Hepatocyte (in vitro differentiated cells): ENCODE results near the gene MAP3K21. TPM values are rescaled to one million over a fixed set of nuclear protein-coding genes. Genes with fewer than 3 reads are reported as not detected.

Experiments used
- DNase-seq: peaks from one replicate; pipeline ENCODE4 v3.0.0-alpha.2; 2016; ENCODE audit warnings: low spot score
- H2AFZ ChIP-seq: fragments of 200-600 bp; sonication (generic); 2 replicates; pipeline ENCODE4 v1.6.0; 2016; ENCODE audit warnings: antibody characterized with exemption, mild to moderate bottlenecking
- H3K27ac ChIP-seq: fragments of 200-600 bp; sonication (generic); 2 replicates; pipeline ENCODE4 v1.5.1; 2016; ENCODE audit warnings: mild to moderate bottlenecking
- H3K27me3 ChIP-seq: fragments of 200-600 bp; sonication (generic); 2 replicates; pipeline ENCODE4 v1.6.1; 2016
- H3K36me3 ChIP-seq: fragments of 200-600 bp; sonication (generic); replicated peaks from 2 replicates; pipeline ENCODE4 v1.5.1; 2016; ENCODE audit warnings: low read depth; ENCODE audit not compliant: insufficient read depth
- H3K4me1 ChIP-seq: fragments of 200-600 bp; sonication (generic); 2 replicates; pipeline ENCODE4 v1.5.1; 2016; ENCODE audit warnings: mild to moderate bottlenecking, moderate library complexity; ENCODE audit not compliant: insufficient read depth
- H3K4me2 ChIP-seq: fragments of 200-600 bp; sonication (generic); 2 replicates; pipeline ENCODE4 v1.6.0; 2016
- H3K4me3 ChIP-seq: fragments of 200-600 bp; sonication (generic); 2 replicates; pipeline ENCODE4 v1.5.1; 2016; ENCODE audit warnings: mild to moderate bottlenecking
- H3K79me2 ChIP-seq: fragments of 200-600 bp; sonication (generic); 2 replicates; pipeline ENCODE4 v1.6.0; 2017; ENCODE audit warnings: mild to moderate bottlenecking
- H3K9me2 ChIP-seq: fragments of 200-600 bp; sonication (generic); replicated peaks from 2 replicates; pipeline ENCODE4 v1.6.0; 2017; ENCODE audit warnings: mild to moderate bottlenecking; ENCODE audit not compliant: insufficient read depth
- H3K9me3 ChIP-seq: fragments of 200-600 bp; sonication (generic); 2 replicates; pipeline ENCODE4 v1.5.1; 2016; ENCODE audit warnings: low read depth, mild to moderate bottlenecking
- H4K20me1 ChIP-seq: fragments of 200-600 bp; sonication (generic); 2 replicates; pipeline ENCODE4 v1.6.0; 2016; ENCODE audit warnings: mild to moderate bottlenecking; ENCODE audit not compliant: insufficient read depth, poor library complexity, severe bottlenecking
- EZH2 ChIP-seq: fragments of 200-600 bp; sonication (generic); IDR thresholded peaks from 2 replicates; pipeline ENCODE4 v1.6.1; 2016; ENCODE audit warnings: antibody characterized with exemption, mild to moderate bottlenecking, borderline replicate concordance
- EZH2phosphoT487 ChIP-seq: fragments of 200-600 bp; sonication (generic); IDR thresholded peaks from one replicate; pipeline ENCODE4 v1.6.1; 2018; ENCODE audit warnings: antibody characterized with exemption, mild to moderate bottlenecking, low read depth, moderate library complexity; ENCODE audit not compliant: unreplicated experiment, severe bottlenecking
- WGBS: methylation state at CpG from one replicate; pipeline ENCODE4 v1.1.6; 2016; ENCODE audit warnings: low lambda C conversion rate; ENCODE audit errors: missing lambda C conversion rate; 5-methylcytosine and 5-hydroxymethylcytosine counted together
- polyA plus RNA-seq: library from polyadenylated mRNA; unstranded; fragments of >200 nt; fragmentation: Nextera tagmentation; extraction: Ambion mirVana; gene quantifications from 2 replicates; pipeline ENCODE4 v1.2.1, GENCODE V29; 2016
- total RNA-seq: library from RNA; depleted of rRNA; stranded (reverse); fragments of >200 nt; gene quantifications from 2 replicates; pipeline ENCODE4 v1.2.3, GENCODE V29; 2014
- TF ChIP-seq, protein P1 (sequence below): fragments of 200-600 bp; sonication (generic); IDR thresholded peaks from 2 replicates; pipeline ENCODE4 v1.5.1; 2016; ENCODE audit warnings: antibody characterized with exemption, mild to moderate bottlenecking; ENCODE audit not compliant: poor library complexity

The MAP3K21 gene
- total and polyA plus RNA-seq, 2 experiments from 2014 or later, result 2.5 to 6.9 TPM

DNA sequence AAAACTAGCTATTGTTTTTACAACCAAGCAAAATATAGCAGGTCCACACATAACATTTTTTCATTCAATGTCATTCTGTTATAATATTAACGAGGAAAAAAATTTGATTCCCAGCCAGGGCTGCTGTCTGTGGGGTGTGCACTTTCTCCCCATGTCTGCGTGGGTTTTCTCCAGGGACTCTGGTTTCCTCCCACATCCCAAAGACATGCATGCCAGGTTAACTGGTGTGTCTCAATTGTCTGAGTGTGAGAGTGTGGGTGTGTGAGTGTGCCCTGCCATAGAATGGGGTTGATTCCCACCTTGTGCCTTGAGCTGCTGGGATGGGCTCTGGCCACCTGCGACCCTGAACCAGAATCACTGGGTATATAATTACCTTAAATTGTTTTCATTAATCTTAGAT, 60.1 kb downstream of the MAP3K21 start:
- TF ChIP-seq EZH2 (no peak), EZH2phosphoT487 (no peak)
- TF ChIP-seq, protein P1, sequence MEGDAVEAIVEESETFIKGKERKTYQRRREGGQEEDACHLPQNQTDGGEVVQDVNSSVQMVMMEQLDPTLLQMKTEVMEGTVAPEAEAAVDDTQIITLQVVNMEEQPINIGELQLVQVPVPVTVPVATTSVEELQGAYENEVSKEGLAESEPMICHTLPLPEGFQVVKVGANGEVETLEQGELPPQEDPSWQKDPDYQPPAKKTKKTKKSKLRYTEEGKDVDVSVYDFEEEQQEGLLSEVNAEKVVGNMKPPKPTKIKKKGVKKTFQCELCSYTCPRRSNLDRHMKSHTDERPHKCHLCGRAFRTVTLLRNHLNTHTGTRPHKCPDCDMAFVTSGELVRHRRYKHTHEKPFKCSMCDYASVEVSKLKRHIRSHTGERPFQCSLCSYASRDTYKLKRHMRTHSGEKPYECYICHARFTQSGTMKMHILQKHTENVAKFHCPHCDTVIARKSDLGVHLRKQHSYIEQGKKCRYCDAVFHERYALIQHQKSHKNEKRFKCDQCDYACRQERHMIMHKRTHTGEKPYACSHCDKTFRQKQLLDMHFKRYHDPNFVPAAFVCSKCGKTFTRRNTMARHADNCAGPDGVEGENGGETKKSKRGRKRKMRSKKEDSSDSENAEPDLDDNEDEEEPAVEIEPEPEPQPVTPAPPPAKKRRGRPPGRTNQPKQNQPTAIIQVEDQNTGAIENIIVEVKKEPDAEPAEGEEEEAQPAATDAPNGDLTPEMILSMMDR, result no peak
- no peak overlapping the region for H2AFZ ChIP-seq
- no peak overlapping the region for H3K4me2 ChIP-seq
- H3K4me3 ChIP-seq, result no peak overlapping the region
- no peaks in the 10 kb centered on the region for H4K20me1 ChIP-seq
- 98% methylated on average over 3 of the region's 3 CpGs for WGBS
- H3K9me2 ChIP-seq, result no peaks in the 10 kb centered on the region
- no peak overlapping the region for H3K27ac ChIP-seq
- H3K9me3 ChIP-seq, result peaks cover 5% of the 10 kb centered on the region
- no peaks in the 10 kb centered on the region for H3K79me2 ChIP-seq
- no peaks in the 10 kb centered on the region for H3K36me3 ChIP-seq
- H3K4me1 ChIP-seq, result peaks cover 9% of the 10 kb centered on the region
- no peaks in the 10 kb centered on the region for H3K27me3 ChIP-seq
- no peak for DNase-seq

DNA sequence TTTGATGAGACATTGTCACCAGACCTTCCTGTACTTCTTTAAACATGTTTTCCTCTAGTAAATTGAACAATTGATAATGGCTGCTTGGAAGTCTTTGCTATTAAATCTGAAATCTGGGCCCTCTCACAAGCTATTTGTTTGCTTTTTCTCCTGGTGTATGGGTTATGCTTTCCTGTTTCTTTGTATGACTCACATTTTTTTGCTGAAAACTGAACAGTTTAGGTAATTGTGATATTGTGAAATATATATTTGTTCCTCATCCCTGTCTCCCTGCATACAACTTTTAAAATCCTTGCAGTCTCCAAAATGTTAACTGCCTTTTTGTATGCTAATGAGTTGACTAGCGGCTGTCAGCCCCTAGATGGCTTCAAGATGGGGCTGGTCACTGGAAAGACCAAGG, 61.6 kb downstream of the MAP3K21 start:
- 68% methylated on average over 1 of the region's 1 CpG for WGBS

DNA sequence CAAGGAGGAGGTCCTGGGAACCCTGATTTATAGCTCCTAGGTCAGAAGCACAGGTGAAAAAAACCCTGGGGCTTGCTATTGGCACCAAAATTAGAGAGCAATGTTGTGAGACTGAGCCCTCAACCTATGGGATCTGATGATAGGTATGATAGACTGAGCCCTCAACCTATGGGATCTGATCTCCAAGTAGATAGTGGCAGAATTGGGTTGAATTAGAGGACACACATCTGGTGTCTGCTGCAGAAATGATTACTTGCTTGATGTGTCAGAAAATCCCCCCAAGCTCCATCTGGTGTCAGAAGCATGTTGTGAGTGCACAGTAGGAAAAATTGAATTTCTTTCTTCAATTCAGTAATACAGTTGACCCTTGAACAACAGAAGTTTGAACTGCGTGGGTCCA, 62.4 kb downstream of the MAP3K21 start:
- Histone ChIP-seq H3K36me3 (no peaks in the 10 kb centered on the region), H3K4me3 (no peak overlapping the region), H3K9me2 (no peaks in the 10 kb centered on the region), H3K27me3 (no peaks in the 10 kb centered on the region), H3K79me2 (no peaks in the 10 kb centered on the region), H2AFZ (no peak overlapping the region), H4K20me1 (no peaks in the 10 kb centered on the region), H3K9me3 (no peaks in the 10 kb centered on the region), H3K4me2 (no peak overlapping the region), H3K27ac (no peak overlapping the region), H3K4me1 (peaks cover 9% of the 10 kb centered on the region)
- TF ChIP-seq EZH2, result no peak
- TF ChIP-seq EZH2phosphoT487, result no peak
- TF ChIP-seq, protein P1, result no peak
- 88% methylated on average over 1 of the region's 1 CpG for WGBS
- DNase-seq, result no peak

More for the DNA sequence above, 61.6 kb downstream of the MAP3K21 start:
- Histone ChIP-seq H3K27me3 (no peaks in the 10 kb centered on the region), H3K9me3 (no peaks in the 10 kb centered on the region), H3K79me2 (no peaks in the 10 kb centered on the region), H2AFZ (no peak overlapping the region), H3K36me3 (no peaks in the 10 kb centered on the region), H3K27ac (no peak overlapping the region), H3K4me1 (peaks cover 9% of the 10 kb centered on the region), H3K9me2 (no peaks in the 10 kb centered on the region), H4K20me1 (no peaks in the 10 kb centered on the region), H3K4me2 (no peak overlapping the region), H3K4me3 (no peak overlapping the region)
- TF ChIP-seq EZH2, result no peak
- TF ChIP-seq, protein P1, result no peak
- TF ChIP-seq EZH2phosphoT487, result no peak
- no peak for DNase-seq
